Parathyroid adenoma (tissue), 2 donors: ENCODE data around the gene PAQR5.

Source experiments
- H2AFZ ChIP-seq: fragments of 300-600 bp; sonication (generic); one replicate; pipeline ENCODE4 v1.7.0; 2017; ENCODE audit warnings: antibody characterized with exemption, mild to moderate bottlenecking
- H3K27ac ChIP-seq: fragments of 300-600 bp; sonication (generic); one replicate; pipeline ENCODE4 v1.7.0; 2017
- H3K27me3 ChIP-seq: fragments of 300-600 bp; sonication (generic); one replicate; pipeline ENCODE4 v1.7.0; 2017; ENCODE audit warnings: low read length; ENCODE audit not compliant: control insufficient read depth, insufficient read depth
- H3K36me3 ChIP-seq: fragments of 300-600 bp; sonication (generic); one replicate; pipeline ENCODE4 v1.7.0; 2017; ENCODE audit warnings: low read length; ENCODE audit not compliant: control insufficient read depth, insufficient read depth
- H3K4me1 ChIP-seq: fragments of 300-600 bp; sonication (generic); one replicate; pipeline ENCODE4 v1.7.0; 2017; ENCODE audit warnings: control low read depth
- H3K4me2 ChIP-seq: fragments of 300-600 bp; sonication (generic); one replicate; pipeline ENCODE4 v1.7.0; 2017; ENCODE audit warnings: low read length
- H3K4me3 ChIP-seq: fragments of 300-600 bp; sonication (generic); one replicate; pipeline ENCODE4 v1.7.0; 2017; ENCODE audit warnings: low read depth, low read length
- H3K79me2 ChIP-seq: fragments of 300-600 bp; sonication (generic); one replicate; pipeline ENCODE4 v1.7.0; 2017; ENCODE audit warnings: control low read depth
- H3K9ac ChIP-seq: fragments of 300-600 bp; sonication (generic); one replicate; pipeline ENCODE4 v1.7.0; 2017; ENCODE audit warnings: mild to moderate bottlenecking
- H3K9me3 ChIP-seq: fragments of 300-600 bp; sonication (generic); one replicate; pipeline ENCODE4 v1.7.0; 2017; ENCODE audit warnings: low read length; ENCODE audit not compliant: control insufficient read depth
- CTCF ChIP-seq: fragments of 300-600 bp; sonication (generic); IDR thresholded peaks from one replicate; pipeline ENCODE4 v1.7.0; 2017; ENCODE audit warnings: antibody characterized with exemption, mild to moderate bottlenecking
- donor health status: primary hyperparathyroidism.

Gene PAQR5

GRCh38 chr15:69292826-69293420 is 5.8 kb upstream of the PAQR5 start:
- H3K4me1 ChIP-seq = peaks cover 21% of the 10 kb centered on the region
- no peaks in the 10 kb centered on the region for H3K27me3 ChIP-seq

DNA sequence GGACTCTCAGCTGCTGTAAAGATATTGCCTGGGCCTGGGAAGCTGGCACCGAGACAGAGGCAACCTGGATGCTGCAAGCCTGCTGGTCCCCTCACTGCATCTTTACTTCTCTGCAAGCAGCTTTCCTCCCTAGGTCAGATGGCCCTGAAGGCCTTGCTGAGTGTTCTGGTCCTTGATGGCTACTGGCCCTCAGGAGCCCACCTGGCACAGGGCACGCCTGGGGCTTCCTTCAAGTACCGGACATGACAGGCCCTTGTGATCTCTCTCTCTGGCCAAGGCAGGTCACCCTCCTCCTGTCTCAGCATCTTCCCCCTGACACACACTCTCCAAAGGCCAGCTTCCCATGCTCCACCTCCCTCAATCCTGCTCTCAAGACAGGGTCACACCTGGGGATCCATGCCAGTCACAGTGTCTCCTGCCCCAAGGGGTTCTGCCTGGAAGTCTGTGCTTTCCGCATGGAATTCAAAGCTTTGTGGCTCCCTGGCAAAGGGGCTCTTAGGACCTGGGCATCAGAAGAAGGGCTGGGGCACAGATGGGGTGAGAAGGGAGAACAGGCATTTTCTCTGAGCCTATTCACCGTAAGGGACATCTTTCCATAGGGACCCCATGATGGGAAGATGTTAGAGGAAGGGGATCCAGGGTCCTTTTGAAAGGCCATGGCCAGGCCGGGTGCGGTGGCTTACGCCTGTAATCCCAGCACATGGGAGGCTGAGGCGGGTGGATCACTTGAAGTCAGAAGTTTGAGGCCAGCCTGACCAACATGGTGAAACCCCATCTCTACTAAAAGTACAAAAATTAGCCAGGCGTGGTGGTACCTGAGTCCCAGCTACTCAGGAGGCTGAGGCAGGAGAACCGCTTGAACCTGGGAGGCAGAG is 4.7 kb upstream of the PAQR5 start:
- H3K9me3 ChIP-seq = no peaks in the 10 kb centered on the region
- H2AFZ ChIP-seq = no peak overlapping the region
- H3K27me3 ChIP-seq = no peaks in the 10 kb centered on the region
- H3K27ac ChIP-seq = no peak overlapping the region
- no peaks in the 10 kb centered on the region for H3K79me2 ChIP-seq
- peaks cover 13% of the 10 kb centered on the region for H3K4me1 ChIP-seq
- no peaks in the 10 kb centered on the region for H3K36me3 ChIP-seq
- no peak overlapping the region for H3K9ac ChIP-seq
- TF ChIP-seq CTCF = no peak
- no peak overlapping the region for H3K4me3 ChIP-seq
- H3K4me2 ChIP-seq = no peak overlapping the region

More at GRCh38 chr15:69292826-69293420, 5.8 kb upstream of the PAQR5 start:
- no peaks in the 10 kb centered on the region for H3K9me3 ChIP-seq
- H2AFZ ChIP-seq = no peak overlapping the region
- H3K27ac ChIP-seq = no peak overlapping the region
- no peak for TF ChIP-seq CTCF
- H3K9ac ChIP-seq = no peak overlapping the region
- no peak overlapping the region for H3K4me3 ChIP-seq
- H3K36me3 ChIP-seq = no peaks in the 10 kb centered on the region
- no peaks in the 10 kb centered on the region for H3K79me2 ChIP-seq
- no peak overlapping the region for H3K4me2 ChIP-seq

- H3K9me3 ChIP-seq = no peaks in the 10 kb centered on the region
- no peak overlapping the region for H3K4me3 ChIP-seq
- no peak overlapping the region for H2AFZ ChIP-seq
- no peak for TF ChIP-seq CTCF
- H3K4me1 ChIP-seq = peaks cover 4% of the 10 kb centered on the region
- H3K79me2 ChIP-seq = peaks cover 4% of the 10 kb centered on the region
- no peak overlapping the region for H3K4me2 ChIP-seq
- no peaks in the 10 kb centered on the region for H3K36me3 ChIP-seq
- H3K9ac ChIP-seq = no peak overlapping the region
- no peaks in the 10 kb centered on the region for H3K27me3 ChIP-seq
- H3K27ac ChIP-seq = no peak overlapping the region
Measured at GRCh38 chr15:69296606-69297005, 2.1 kb upstream of the PAQR5 start.

DNA sequence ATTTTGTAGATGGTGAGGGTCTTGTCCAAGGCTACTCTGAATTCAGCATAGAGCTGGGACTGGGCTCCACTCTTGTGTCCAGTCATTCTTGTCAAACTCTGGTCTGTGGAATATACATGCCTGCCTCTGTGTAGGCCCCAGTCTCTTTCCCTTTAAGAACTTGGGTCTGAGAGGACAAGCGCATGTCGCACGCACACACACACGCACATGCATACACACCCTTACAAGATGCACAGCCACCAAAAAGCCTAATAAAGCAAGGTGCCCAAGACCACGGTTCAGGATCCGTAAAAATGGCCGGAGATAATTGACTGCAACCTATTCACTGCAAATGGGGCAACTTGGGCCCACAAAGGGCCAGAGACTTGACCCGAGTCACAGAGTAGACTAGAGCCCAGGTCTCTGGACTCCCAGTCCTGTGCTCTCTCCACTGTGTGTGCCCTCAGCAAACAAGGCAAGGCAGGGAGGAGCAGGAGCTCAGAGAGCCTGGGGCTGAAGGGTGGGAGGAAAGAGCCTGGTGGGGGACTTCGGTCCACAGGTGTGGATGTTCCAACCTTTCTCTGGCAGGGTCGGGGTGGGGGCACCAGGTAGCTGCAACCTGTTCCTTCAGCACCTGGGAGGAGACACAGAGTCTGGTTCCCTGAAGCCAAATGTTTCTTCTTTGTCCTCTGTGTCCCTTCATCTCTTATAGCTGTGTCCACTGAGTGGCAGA is 914 bp upstream of the PAQR5 start:
- H3K4me1 ChIP-seq = peaks cover 4% of the 10 kb centered on the region
- H3K27me3 ChIP-seq = no peaks in the 10 kb centered on the region
- H3K9me3 ChIP-seq = no peaks in the 10 kb centered on the region
- no peak overlapping the region for H3K9ac ChIP-seq
- no peak for TF ChIP-seq CTCF
- H3K4me2 ChIP-seq = peak overlapping the region; percentile 66
- no peaks in the 10 kb centered on the region for H3K36me3 ChIP-seq
- H3K27ac ChIP-seq = peak overlapping the region; percentile 55
- peaks cover 10% of the 10 kb centered on the region for H3K79me2 ChIP-seq
- no peak overlapping the region for H2AFZ ChIP-seq
- H3K4me3 ChIP-seq = peak overlapping the region; percentile 47
